SK-N-MC (cell line): ENCODE results near the gene TPRA1.

Experiments used
- EZH2 ChIP-seq: fragments of 200-600 bp; sonication (generic); IDR thresholded peaks from one replicate; pipeline ENCODE4 v1.6.1; 2017; ENCODE audit warnings: antibody characterized with exemption
- POLR2AphosphoS5 ChIP-seq: IDR thresholded peaks from 2 replicates; pipeline ENCODE4 v1.6.1; 2012; ENCODE audit warnings: mild to moderate bottlenecking, low read depth, low read length, borderline replicate concordance

- TF ChIP-seq POLR2AphosphoS5: no peak
- no peak for TF ChIP-seq EZH2
Measured at GRCh38 chr3:127546970-127547733, 43.4 kb downstream of the TPRA1 start.
